PC-3 (cell line): ENCODE data around the gene NDUFB3.

ENCODE experiments used
- EZH2 ChIP-seq: fragments of 300-600 bp; sonication (generic); IDR thresholded peaks from one replicate; pipeline ENCODE4 v1.6.1; 2017; ENCODE audit warnings: antibody characterized with exemption, mild to moderate bottlenecking, low read length; ENCODE audit not compliant: unreplicated experiment
- EZH2phosphoT487 ChIP-seq: fragments of 300-600 bp; sonication (generic); IDR thresholded peaks from 2 replicates; pipeline ENCODE4 v1.6.1; 2018; ENCODE audit warnings: mild to moderate bottlenecking, antibody characterized with exemption, low read length, borderline replicate concordance
- TF ChIP-seq, protein P1 (sequence below): fragments of 300-600 bp; sonication (generic); conservative IDR thresholded peaks from 2 replicates; pipeline ENCODE4 v1.5.1; 2017; ENCODE audit warnings: antibody characterized with exemption, low read depth, mild to moderate bottlenecking, low read length

DNA sequence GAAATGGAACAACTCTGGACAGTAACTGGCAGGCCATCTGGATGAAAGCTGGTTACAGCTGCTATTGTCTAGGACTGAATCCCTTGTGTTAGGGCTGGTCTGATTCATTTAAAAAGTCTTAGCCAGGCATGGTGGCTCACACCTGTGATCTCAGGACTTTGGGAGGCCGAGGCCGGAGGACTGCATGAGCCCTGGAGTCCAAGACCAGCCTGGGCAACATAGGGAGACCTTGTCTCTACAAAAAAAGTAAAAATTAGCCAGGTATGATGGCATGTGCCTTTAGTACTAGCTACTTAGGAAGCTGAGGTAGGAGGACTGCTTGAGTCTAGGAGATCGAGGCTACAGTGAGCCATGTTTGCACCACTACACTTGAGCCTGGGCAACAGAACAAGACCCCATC lies 28.7 kb downstream of the NDUFB3 start:
- TF ChIP-seq EZH2 = no peak
- TF ChIP-seq, protein P1, sequence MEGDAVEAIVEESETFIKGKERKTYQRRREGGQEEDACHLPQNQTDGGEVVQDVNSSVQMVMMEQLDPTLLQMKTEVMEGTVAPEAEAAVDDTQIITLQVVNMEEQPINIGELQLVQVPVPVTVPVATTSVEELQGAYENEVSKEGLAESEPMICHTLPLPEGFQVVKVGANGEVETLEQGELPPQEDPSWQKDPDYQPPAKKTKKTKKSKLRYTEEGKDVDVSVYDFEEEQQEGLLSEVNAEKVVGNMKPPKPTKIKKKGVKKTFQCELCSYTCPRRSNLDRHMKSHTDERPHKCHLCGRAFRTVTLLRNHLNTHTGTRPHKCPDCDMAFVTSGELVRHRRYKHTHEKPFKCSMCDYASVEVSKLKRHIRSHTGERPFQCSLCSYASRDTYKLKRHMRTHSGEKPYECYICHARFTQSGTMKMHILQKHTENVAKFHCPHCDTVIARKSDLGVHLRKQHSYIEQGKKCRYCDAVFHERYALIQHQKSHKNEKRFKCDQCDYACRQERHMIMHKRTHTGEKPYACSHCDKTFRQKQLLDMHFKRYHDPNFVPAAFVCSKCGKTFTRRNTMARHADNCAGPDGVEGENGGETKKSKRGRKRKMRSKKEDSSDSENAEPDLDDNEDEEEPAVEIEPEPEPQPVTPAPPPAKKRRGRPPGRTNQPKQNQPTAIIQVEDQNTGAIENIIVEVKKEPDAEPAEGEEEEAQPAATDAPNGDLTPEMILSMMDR = no peak
- no peak for TF ChIP-seq EZH2phosphoT487
